ENCODE data around the gene LIN28A. TPM values are rescaled to one million over a fixed set of nuclear protein-coding genes. Genes with fewer than 3 reads are reported as not detected.
"Not testable (repeated sequence)": the region's sequence is repeated elsewhere in the genome, so short reads cannot be mapped to it uniquely, and the experiment has no call there.

LIN28A gene
- total and polyA plus RNA-seq, 2 donors (not counting 1 experiment from before 2014, with no cell fraction given), result not detected

- CTCF ChIA-PET, result no interaction called here
- Histone ChIP-seq H3K27ac (ENCODE audit: low read length in 2 of 2) (no peak overlapping the region), H3K27me3 (replicated peaks in 1 of 4; ENCODE audit: control extremely low read depth in 1 of 4, control insufficient read depth in 3 of 4, insufficient read depth in 4 of 4, low read length in 3 of 4) (peaks cover 0 to 3% (median 0%) of the 10 kb centered on the region in 4 experiments), H4K20me1 (ENCODE audit: control insufficient read depth, insufficient read depth, low read length, poor library complexity, severe bottlenecking) (no peaks in the 10 kb centered on the region), H3K4me2 (replicated peaks; ENCODE audit: low read depth, low read length, poor library complexity, severe bottlenecking) (no peak overlapping the region), H3K4me1 (ENCODE audit: control insufficient read depth in 2 of 2, insufficient read depth in 2 of 2, low read length in 2 of 2) (no peaks in the 10 kb centered on the region), H3K9me3 (ENCODE audit: control extremely low read depth in 1 of 3, control insufficient read depth in 2 of 3, insufficient read depth in 1 of 3, low read length in 2 of 3) (no peaks in the 10 kb centered on the region), H3K4me3 (ENCODE audit: control extremely low read depth in 1 of 5, extremely low read depth in 1 of 5, insufficient read depth in 1 of 5, low read depth in 2 of 5, low read length in 4 of 5) (no peak overlapping the region), H2AFZ (ENCODE audit: insufficient read depth, low read depth, low read length, poor library complexity, severe bottlenecking) (no peak overlapping the region), H3K79me2 (ENCODE audit: control insufficient read depth, insufficient read depth, low read length) (no peaks in the 10 kb centered on the region), H3K9ac (ENCODE audit: low read length) (no peak overlapping the region), H3K36me3 (replicated peaks in 1 of 2; ENCODE audit: control extremely low read depth in 1 of 2, control insufficient read depth in 1 of 2, extremely low read depth in 1 of 2, insufficient read depth in 2 of 2, low read length in 1 of 2) (no peaks in the 10 kb centered on the region)
- no peaks in the 10 kb centered on the region for H3K9me3 Mint-ChIP-seq (ENCODE audit: insufficient read depth)
- no peak overlapping the region for H3K27ac Mint-ChIP-seq
- ATAC-seq (ENCODE audit: low read depth), result no peak
- H3K4me3 Mint-ChIP-seq, result no peak overlapping the region
- WGBS (ENCODE audit: insufficient coverage), result 100% methylated on average over 1 of the region's 3 CpGs
- H3K4me1 Mint-ChIP-seq, result no peaks in the 10 kb centered on the region
- TF ChIP-seq CTCF (IDR thresholded peaks at IDR 0.05), result no peak
- no peak for TF ChIP-seq EZH2 (IDR thresholded peaks at IDR 0.05; ENCODE audit: borderline replicate concordance, insufficient read depth, low read depth, low read length, poor library complexity, severe bottlenecking)
- DNase-seq, result no peak
- H3K27me3 Mint-ChIP-seq, result peaks cover 16% of the 10 kb centered on the region
- POLR2A ChIA-PET, result interaction anchor here (0.7 kb wide), 1 partner anchor 450 kb away, joined by 6 read pairs; no protein-coding TSS in a partner anchor
- intact Hi-C loops (cut with micrococcal nuclease), result no loop called here
These were observed 26.5 kb upstream of the LIN28A start for GRCh38 chr1:26384076-26384475.

- H3K79me2 ChIP-seq (ENCODE audit: control insufficient read depth, insufficient read depth, low read length); DNase-seq; POLR2A ChIA-PET; intact Hi-C loops (cut with micrococcal nuclease); H3K27ac ChIP-seq (ENCODE audit: low read length in 2 of 2); H3K27ac Mint-ChIP-seq; CTCF ChIA-PET; H3K4me1 ChIP-seq (ENCODE audit: control insufficient read depth in 2 of 2, insufficient read depth in 2 of 2, low read length in 2 of 2); H3K4me3 ChIP-seq (ENCODE audit: control extremely low read depth in 1 of 5, extremely low read depth in 1 of 5, insufficient read depth in 1 of 5, low read depth in 2 of 5, low read length in 4 of 5); H3K9me3 Mint-ChIP-seq (ENCODE audit: insufficient read depth); H3K4me1 Mint-ChIP-seq; ATAC-seq (ENCODE audit: low read depth); H3K36me3 ChIP-seq (replicated peaks in 1 of 2; ENCODE audit: control extremely low read depth in 1 of 2, control insufficient read depth in 1 of 2, extremely low read depth in 1 of 2, insufficient read depth in 2 of 2, low read length in 1 of 2); H3K9ac ChIP-seq (ENCODE audit: low read length); H3K27me3 ChIP-seq (replicated peaks in 1 of 4; ENCODE audit: control extremely low read depth in 1 of 4, control insufficient read depth in 3 of 4, insufficient read depth in 4 of 4, low read length in 3 of 4); H2AFZ ChIP-seq (ENCODE audit: insufficient read depth, low read depth, low read length, poor library complexity, severe bottlenecking); H4K20me1 ChIP-seq (ENCODE audit: control insufficient read depth, insufficient read depth, low read length, poor library complexity, severe bottlenecking); H3K4me3 Mint-ChIP-seq; H3K9me3 ChIP-seq (ENCODE audit: control extremely low read depth in 1 of 3, control insufficient read depth in 2 of 3, insufficient read depth in 1 of 3, low read length in 2 of 3); H3K4me2 ChIP-seq (replicated peaks; ENCODE audit: low read depth, low read length, poor library complexity, severe bottlenecking): not testable (repeated sequence)
- 86% methylated on average over 1 of the region's 3 CpGs for WGBS (ENCODE audit: insufficient coverage)
- H3K27me3 Mint-ChIP-seq, result peaks cover 16% of the 10 kb centered on the region
These were observed 25.6 kb upstream of the LIN28A start for GRCh38 chr1:26385063-26385462.

All from B cell (primary cell).